OCI-LY3 (cell line): ENCODE data around the gene FAAP100.

Experiments
- EZH2phosphoT487 ChIP-seq: fragments of 200-600 bp; shearing (Covaris generic); IDR thresholded peaks from 2 replicates; pipeline ENCODE4 v1.6.1; 2018; ENCODE audit warnings: antibody characterized with exemption, mixed run types, low read depth
- TF ChIP-seq, protein P1 (sequence below): fragments of 200-600, 300-600 bp; sonication (generic); IDR thresholded peaks from 2 replicates; pipeline ENCODE4 v1.5.1; 2014; ENCODE audit warnings: antibody characterized with exemption, low read length, low read depth

DNA sequence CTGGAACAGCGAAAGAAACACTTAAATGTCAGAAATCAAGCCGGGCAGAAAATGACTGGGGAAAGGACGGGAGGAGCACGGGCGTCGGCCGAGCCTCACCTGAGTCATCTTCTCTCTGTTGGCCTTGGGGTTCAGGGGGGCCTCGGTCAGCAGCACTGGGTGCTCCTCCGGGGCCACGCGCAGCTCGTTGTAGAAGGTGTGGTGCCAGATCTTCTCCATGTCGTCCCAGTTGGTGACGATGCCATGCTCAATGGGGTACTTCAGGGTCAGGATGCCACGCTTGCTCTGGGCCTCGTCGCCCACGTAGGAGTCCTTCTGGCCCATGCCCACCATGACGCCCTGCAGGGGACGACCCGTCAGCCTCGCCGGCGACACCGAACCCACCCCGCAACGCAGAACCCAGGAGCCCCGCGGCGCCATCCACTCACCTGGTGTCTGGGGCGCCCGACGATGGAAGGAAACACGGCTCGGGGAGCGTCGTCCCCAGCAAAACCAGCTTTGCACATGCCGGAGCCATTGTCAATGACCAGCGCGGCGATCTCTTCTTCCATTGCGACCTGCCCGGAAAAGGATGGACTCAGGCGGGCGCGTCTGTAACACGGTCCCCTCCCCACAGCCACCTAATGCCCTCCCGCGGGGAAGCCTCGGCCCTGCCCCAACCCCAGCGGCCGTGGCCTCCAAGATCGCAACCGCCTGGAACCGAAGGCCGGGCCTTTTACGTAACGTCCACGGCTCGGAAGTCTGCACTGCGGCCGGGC lies 40.2 kb downstream of the FAAP100 start:
- TF ChIP-seq, protein P1, sequence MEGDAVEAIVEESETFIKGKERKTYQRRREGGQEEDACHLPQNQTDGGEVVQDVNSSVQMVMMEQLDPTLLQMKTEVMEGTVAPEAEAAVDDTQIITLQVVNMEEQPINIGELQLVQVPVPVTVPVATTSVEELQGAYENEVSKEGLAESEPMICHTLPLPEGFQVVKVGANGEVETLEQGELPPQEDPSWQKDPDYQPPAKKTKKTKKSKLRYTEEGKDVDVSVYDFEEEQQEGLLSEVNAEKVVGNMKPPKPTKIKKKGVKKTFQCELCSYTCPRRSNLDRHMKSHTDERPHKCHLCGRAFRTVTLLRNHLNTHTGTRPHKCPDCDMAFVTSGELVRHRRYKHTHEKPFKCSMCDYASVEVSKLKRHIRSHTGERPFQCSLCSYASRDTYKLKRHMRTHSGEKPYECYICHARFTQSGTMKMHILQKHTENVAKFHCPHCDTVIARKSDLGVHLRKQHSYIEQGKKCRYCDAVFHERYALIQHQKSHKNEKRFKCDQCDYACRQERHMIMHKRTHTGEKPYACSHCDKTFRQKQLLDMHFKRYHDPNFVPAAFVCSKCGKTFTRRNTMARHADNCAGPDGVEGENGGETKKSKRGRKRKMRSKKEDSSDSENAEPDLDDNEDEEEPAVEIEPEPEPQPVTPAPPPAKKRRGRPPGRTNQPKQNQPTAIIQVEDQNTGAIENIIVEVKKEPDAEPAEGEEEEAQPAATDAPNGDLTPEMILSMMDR = no peak
- no peak for TF ChIP-seq EZH2phosphoT487
